B cell (primary cell): ENCODE results near the gene GJC3. TPM values are rescaled to one million over a fixed set of nuclear protein-coding genes. Genes with fewer than 3 reads are reported as not detected.

Source experiments
- ATAC-seq: fragments of 200-7000 bp; cut with Tn5 transposase; one replicate; pipeline ENCODE4 v1.10.0; 2021; ENCODE audit warnings: low read depth, mild to moderate bottlenecking, moderate number of reproducible peaks, moderate library complexity
- CTCF ChIA-PET: fragments of 350-600 bp; sonication (Branson Sonifier 250); formaldehyde crosslinking; loops from one replicate; lab custom pipeline; 2021; ENCODE audit warnings: antibody characterized with exemption, inconsistent platforms; lab: Charles Lee
- POLR2A ChIA-PET: fragments of 350-600 bp; sonication (Branson Sonifier 250); formaldehyde crosslinking; loops from one replicate; lab custom pipeline; 2021; ENCODE audit warnings: antibody characterized with exemption; lab: Charles Lee
- DNase-seq: peaks from one replicate; pipeline ENCODE4 v3.0.0; 2013
- H2AFZ ChIP-seq: 2 replicates; pipeline ENCODE4 v1.6.1; 2012; ENCODE audit warnings: mild to moderate bottlenecking, low read depth, low read length; ENCODE audit not compliant: insufficient read depth, poor library complexity, severe bottlenecking
- H3K27ac ChIP-seq, 2 donors: 1 replicate in 1 of 2; 2 replicates in 1 of 2; pipeline ENCODE4 v1.5.1; 2012 to 2013; ENCODE audit warnings: low read length in 2 of 2, mild to moderate bottlenecking in 2 of 2, moderate library complexity in 1 of 2
- H3K27me3 ChIP-seq, 4 experiments: fragments of 200-600 bp in 1 of 4; sonication (generic) in 1 of 4; replicated peaks in 1 of 4; 1 replicate in 2 of 4; 2 replicates in 2 of 4; pipeline versions ENCODE4 v1.6.1 to v1.7.0; 2013 to 2016; ENCODE audit warnings: low read length in 3 of 4, mild to moderate bottlenecking in 2 of 4, mixed read lengths in 1 of 4, moderate library complexity in 1 of 4; ENCODE audit not compliant: insufficient read depth in 4 of 4, control insufficient read depth in 3 of 4; ENCODE audit errors: control extremely low read depth in 1 of 4
- H3K36me3 ChIP-seq, 2 experiments: replicated peaks in 1 of 2; 1 replicate in 1 of 2; 2 replicates in 1 of 2; pipeline versions ENCODE4 v1.6.1 to v1.7.1; 2013; ENCODE audit warnings: low read length in 1 of 2; ENCODE audit not compliant: insufficient read depth in 2 of 2, control insufficient read depth in 1 of 2; ENCODE audit errors: control extremely low read depth in 1 of 2, extremely low read depth in 1 of 2
- H3K4me1 ChIP-seq, 2 donors: fragments of 200-600 bp in 1 of 2; sonication (generic) in 1 of 2; 1 replicate in 1 of 2; 2 replicates in 1 of 2; pipeline versions ENCODE4 v1.5.1 to v1.6.1; 2013 to 2017; ENCODE audit warnings: low read length in 2 of 2; ENCODE audit not compliant: control insufficient read depth in 2 of 2, insufficient read depth in 2 of 2
- H3K4me2 ChIP-seq: replicated peaks from 2 replicates; pipeline ENCODE3; 2012; ENCODE audit warnings: mild to moderate bottlenecking, low read depth, low read length; ENCODE audit not compliant: poor library complexity, severe bottlenecking
- H3K4me3 ChIP-seq, 5 experiments: fragments of 200-600 bp in 1 of 5; sonication (generic) in 1 of 5; 1 replicate in 3 of 5; 2 replicates in 2 of 5; pipeline versions ENCODE4 v1.5.1 to v1.7.0; 2011 to 2016; ENCODE audit warnings: low read length in 4 of 5, mild to moderate bottlenecking in 4 of 5, low read depth in 2 of 5, control low read depth in 1 of 5, moderate library complexity in 1 of 5; ENCODE audit not compliant: insufficient read depth in 1 of 5; ENCODE audit errors: control extremely low read depth in 1 of 5, extremely low read depth in 1 of 5
- H3K79me2 ChIP-seq: fragments of 200-600 bp; sonication (generic); one replicate; pipeline ENCODE4 v1.6.0; 2016; ENCODE audit warnings: low read length; ENCODE audit not compliant: control insufficient read depth, insufficient read depth
- H3K9ac ChIP-seq: fragments of 200-600 bp; sonication (generic); 2 replicates; pipeline ENCODE4 v1.6.1; 2017; ENCODE audit warnings: mild to moderate bottlenecking, low read length, moderate library complexity
- H3K9me3 ChIP-seq, 3 donors: one replicate each; pipeline versions ENCODE4 v1.6.1 to v1.7.1; 2013; ENCODE audit warnings: low read length in 2 of 3; ENCODE audit not compliant: control insufficient read depth in 2 of 3, insufficient read depth in 1 of 3; ENCODE audit errors: control extremely low read depth in 1 of 3
- H4K20me1 ChIP-seq: 2 replicates; pipeline ENCODE4 v1.6.0; 2012; ENCODE audit warnings: mild to moderate bottlenecking, low read length; ENCODE audit not compliant: insufficient read depth, control insufficient read depth, poor library complexity, severe bottlenecking
- H3K27ac Mint-ChIP-seq: one replicate; pipeline ENCODE4 v1.8.0; 2021; ENCODE audit warnings: mixed read lengths
- H3K27me3 Mint-ChIP-seq: one replicate; pipeline ENCODE4 v1.8.0; 2021; ENCODE audit warnings: mixed read lengths
- H3K4me1 Mint-ChIP-seq: one replicate; pipeline ENCODE4 v1.8.0; 2021; ENCODE audit warnings: mixed read lengths
- H3K4me3 Mint-ChIP-seq: one replicate; pipeline ENCODE4 v1.8.0; 2021; ENCODE audit warnings: mixed read lengths
- H3K9me3 Mint-ChIP-seq: one replicate; pipeline ENCODE4 v1.8.0; 2022; ENCODE audit warnings: mixed read lengths; ENCODE audit not compliant: insufficient read depth
- EZH2 ChIP-seq: IDR thresholded peaks from 2 replicates; pipeline ENCODE4 v1.6.1; 2012; ENCODE audit warnings: borderline replicate concordance, low read depth, mild to moderate bottlenecking, moderate library complexity, low read length; ENCODE audit not compliant: insufficient read depth, poor library complexity, severe bottlenecking
- WGBS: methylation state at CpG from one replicate; pipeline ENCODE4 v1.1.5; 2013; ENCODE audit warnings: missing lambda C conversion rate; ENCODE audit not compliant: insufficient coverage; 5-methylcytosine and 5-hydroxymethylcytosine counted together
- intact Hi-C: fragments of 100-400 bp; cut with micrococcal nuclease; formaldehyde crosslinking; loops from one replicate; pipeline ENCODE4 v1.10.0; 2022
- polyA minus RNA-seq: library from RNA; depleted of rRNA, polyadenylated mRNA; stranded (reverse); fragments of >200 nt; gene quantifications from 2 replicates; pipeline ENCODE4 v1.2.3, GENCODE V29; 2012
- polyA plus RNA-seq: library from polyadenylated mRNA; depleted of rRNA; stranded (reverse); fragments of >200 nt; gene quantifications from 2 replicates; pipeline ENCODE4 v1.2.3, GENCODE V29; 2012
- total RNA-seq, 2 donors: library from RNA; stranded (reverse); fragments of 120-200 nt in 1 of 2; gene quantifications; 1 replicate in 1 of 2; 2 replicates in 1 of 2; pipeline versions ENCODE4 v1.2.3 to v1.2.4, GENCODE V29; 2013 to 2022
- TF ChIP-seq, protein P1 (sequence below): fragments of 200-600 bp; IDR thresholded peaks from one replicate; pipeline ENCODE4 v1.8.0; 2022; ENCODE audit warnings: antibody characterized with exemption, mild to moderate bottlenecking

GJC3 gene, protein sequence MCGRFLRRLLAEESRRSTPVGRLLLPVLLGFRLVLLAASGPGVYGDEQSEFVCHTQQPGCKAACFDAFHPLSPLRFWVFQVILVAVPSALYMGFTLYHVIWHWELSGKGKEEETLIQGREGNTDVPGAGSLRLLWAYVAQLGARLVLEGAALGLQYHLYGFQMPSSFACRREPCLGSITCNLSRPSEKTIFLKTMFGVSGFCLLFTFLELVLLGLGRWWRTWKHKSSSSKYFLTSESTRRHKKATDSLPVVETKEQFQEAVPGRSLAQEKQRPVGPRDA
- total RNA-seq: not detected in 2 replicates
- total RNA-seq (2013): not detected
- polyA plus RNA-seq: not detected in 2 replicates
- polyA minus RNA-seq: not detected in 2 replicates

DNA sequence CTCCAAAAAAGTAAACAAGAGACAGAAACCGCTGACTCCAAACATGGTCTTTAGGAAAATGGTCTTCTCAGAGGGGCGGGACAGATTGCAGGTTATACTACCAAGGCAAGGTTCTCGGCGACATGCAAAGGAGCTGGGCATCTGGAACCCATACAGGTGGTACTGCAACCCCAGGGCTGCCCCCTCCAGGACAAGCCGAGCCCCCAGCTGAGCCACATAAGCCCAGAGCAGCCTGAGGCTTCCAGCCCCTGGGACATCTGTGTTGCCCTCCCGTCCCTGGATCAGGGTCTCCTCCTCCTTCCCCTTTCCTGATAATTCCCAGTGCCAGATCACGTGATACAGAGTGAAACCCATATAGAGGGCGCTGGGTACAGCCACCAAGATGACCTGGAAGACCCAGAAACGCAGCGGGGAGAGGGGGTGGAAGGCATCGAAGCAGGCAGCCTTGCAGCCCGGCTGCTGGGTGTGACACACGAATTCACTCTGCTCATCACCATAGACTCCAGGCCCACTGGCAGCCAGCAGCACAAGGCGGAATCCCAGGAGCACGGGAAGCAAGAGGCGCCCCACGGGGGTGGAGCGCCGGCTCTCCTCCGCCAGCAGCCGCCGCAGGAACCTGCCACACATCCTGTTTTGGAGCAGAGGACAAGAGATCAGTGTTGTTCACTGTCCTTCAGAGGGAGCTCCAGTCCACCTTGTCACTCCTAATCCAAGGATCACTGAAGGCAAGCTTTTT is at the start of gene GJC3:
Gene GJC3 (minus strand): TSS at position 627 of the 736 bp plus-strand sequence. CDS start 0 bp downstream, at position 627.
- H3K4me3 ChIP-seq: no peak within 1 kb of the TSS
- intact Hi-C loops: no loop called here
- H3K4me3 Mint-ChIP-seq: peak within 1 kb of the TSS; percentile 0
- ATAC-seq (no peak), DNase-seq (peak; percentile 29)
- H3K27me3 ChIP-seq: peaks cover 0 to 49% (median 28%) of the 10 kb centered on the region in 4 experiments
- H3K27me3 Mint-ChIP-seq: peaks cover 69% of the 10 kb centered on the region
- H3K27ac Mint-ChIP-seq: no peak within 1 kb of the TSS
- H3K9me3 Mint-ChIP-seq: no peaks in the 10 kb centered on the region
- no peaks in the 10 kb centered on the region for H4K20me1 ChIP-seq
- ChIA-PET POLR2A (no interaction called here), CTCF (interaction anchor here (0.9 kb wide), 1 partner anchor 15 kb away, joined by 3 read pairs; no protein-coding TSS in a partner anchor)
- no peaks in the 10 kb centered on the region for H3K9me3 ChIP-seq
- H3K4me1 Mint-ChIP-seq: peaks cover 1% of the 10 kb centered on the region
- peak within 1 kb of the TSS; percentile 56 for H2AFZ ChIP-seq
- no peaks in the 10 kb centered on the region for H3K36me3 ChIP-seq
- H3K27ac ChIP-seq: no peak within 1 kb of the TSS
- H3K4me1 ChIP-seq: peaks cover 6 to 12% of the 10 kb centered on the region in 2 donors
- H3K4me2 ChIP-seq: peak within 1 kb of the TSS; percentile 47
- peak within 1 kb of the TSS; percentile 10 for H3K9ac ChIP-seq
- H3K79me2 ChIP-seq: no peaks in the 10 kb centered on the region
- WGBS: 20% methylated on average over 20 of the region's 22 CpGs
- TF ChIP-seq, protein P1, sequence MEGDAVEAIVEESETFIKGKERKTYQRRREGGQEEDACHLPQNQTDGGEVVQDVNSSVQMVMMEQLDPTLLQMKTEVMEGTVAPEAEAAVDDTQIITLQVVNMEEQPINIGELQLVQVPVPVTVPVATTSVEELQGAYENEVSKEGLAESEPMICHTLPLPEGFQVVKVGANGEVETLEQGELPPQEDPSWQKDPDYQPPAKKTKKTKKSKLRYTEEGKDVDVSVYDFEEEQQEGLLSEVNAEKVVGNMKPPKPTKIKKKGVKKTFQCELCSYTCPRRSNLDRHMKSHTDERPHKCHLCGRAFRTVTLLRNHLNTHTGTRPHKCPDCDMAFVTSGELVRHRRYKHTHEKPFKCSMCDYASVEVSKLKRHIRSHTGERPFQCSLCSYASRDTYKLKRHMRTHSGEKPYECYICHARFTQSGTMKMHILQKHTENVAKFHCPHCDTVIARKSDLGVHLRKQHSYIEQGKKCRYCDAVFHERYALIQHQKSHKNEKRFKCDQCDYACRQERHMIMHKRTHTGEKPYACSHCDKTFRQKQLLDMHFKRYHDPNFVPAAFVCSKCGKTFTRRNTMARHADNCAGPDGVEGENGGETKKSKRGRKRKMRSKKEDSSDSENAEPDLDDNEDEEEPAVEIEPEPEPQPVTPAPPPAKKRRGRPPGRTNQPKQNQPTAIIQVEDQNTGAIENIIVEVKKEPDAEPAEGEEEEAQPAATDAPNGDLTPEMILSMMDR: no peak
- no peak for TF ChIP-seq EZH2
